Right lobe of liver (tissue), 4 donors: Measurements from ENCODE around the gene FAR1.

ENCODE experiments used
- CTCF ChIP-seq, 4 donors: fragments of 200-600 bp in 3 of 4; fragments of 450-650 bp in 1 of 4; IDR thresholded peaks; one replicate each; pipeline versions ENCODE4 v1.5.1 to v1.8.0; 2016 to 2022; ENCODE audit warnings: antibody characterized with exemption in 4 of 4, mild to moderate bottlenecking in 2 of 4
- POLR2A ChIP-seq: fragments of 450-650 bp; IDR thresholded peaks from one replicate; pipeline ENCODE4 v1.6.1; 2017; ENCODE audit warnings: antibody characterized with exemption, mild to moderate bottlenecking
- donor health status: DM: no; HTN: no; CAD: no.
- donor health status: DM: no; HTN: no; CAD: no.
- donor health status: DM: no; HTN: yes; CAD: no.

GRCh38 chr11:13763341-13763740 lies 94.9 kb downstream of the FAR1 start:
- TF ChIP-seq CTCF (IDR thresholded peaks at IDR 0.05): no peak
- TF ChIP-seq POLR2A: no peak
